SK-N-SH (cell line): ENCODE data around the gene GRIN2A. TPM values are rescaled to one million over a fixed set of nuclear protein-coding genes. Genes with fewer than 3 reads are reported as not detected.

Experiments used
- CTCF ChIA-PET: fragments of 300-600, 350-600 bp; formaldehyde crosslinking; extraction: SDS; loops from one replicate; lab custom pipeline; 2021; lab: Yijun Ruan, JAX
- POLR2A ChIA-PET: fragments of 350-600 bp; sonication (Branson Sonifier 250); formaldehyde crosslinking; extraction: SDS; loops from one replicate; lab custom pipeline; 2020; ENCODE audit warnings: antibody characterized with exemption, inconsistent platforms; lab: Yijun Ruan, JAX
- DNase-seq: peaks from one replicate; pipeline ENCODE4 v3.0.0; 2012
- H2AFZ ChIP-seq: fragments of 200-600 bp; sonication (generic); 2 replicates; pipeline ENCODE4 v1.8.1; 2016; ENCODE audit warnings: antibody characterized with exemption, mild to moderate bottlenecking, low read depth
- H3F3A ChIP-seq: fragments of 200-600 bp; sonication (generic); replicated peaks from 2 replicates; pipeline ENCODE3; 2016; ENCODE audit warnings: antibody characterized with exemption, mild to moderate bottlenecking; ENCODE audit not compliant: insufficient read depth
- H3K27ac ChIP-seq, 2 experiments: fragments of 200-500 bp in 1 of 2; fragments of 200-600 bp in 1 of 2; sonication (Bioruptor generic) in 1 of 2; sonication (generic), shearing (Covaris generic) in 1 of 2; 2 replicates each; pipeline versions ENCODE4 v1.5.1 to v1.6.1; 2014 to 2016; ENCODE audit warnings: low read depth in 2 of 2, inconsistent platforms in 1 of 2, low read length in 1 of 2, mild to moderate bottlenecking in 1 of 2, mixed read lengths in 1 of 2
- H3K27me3 ChIP-seq: fragments of 200-600 bp; sonication (generic), shearing (Covaris generic); 2 replicates; pipeline ENCODE4 v1.6.1; 2016; ENCODE audit warnings: mixed run types; ENCODE audit not compliant: insufficient read depth
- H3K36me3 ChIP-seq, 2 experiments: fragments of 200-500 bp in 1 of 2; fragments of 200-600 bp in 1 of 2; sonication (Bioruptor generic) in 1 of 2; sonication (generic) in 1 of 2; replicated peaks in 1 of 2; 2 replicates each; pipeline versions ENCODE3 to v1.5.1; 2014 to 2016; ENCODE audit warnings: low read length in 1 of 2, mild to moderate bottlenecking in 1 of 2; ENCODE audit not compliant: insufficient read depth in 2 of 2, control insufficient read depth in 1 of 2
- H3K4me1 ChIP-seq, 2 experiments: fragments of 200-500 bp in 1 of 2; fragments of 200-600 bp in 1 of 2; sonication (Bioruptor generic) in 1 of 2; sonication (generic), shearing (Covaris generic) in 1 of 2; 2 replicates each; pipeline versions ENCODE4 v1.5.1 to v1.6.1; 2014 to 2016; ENCODE audit warnings: low read depth in 1 of 2, low read length in 1 of 2, mixed run types in 1 of 2; ENCODE audit not compliant: insufficient read depth in 2 of 2, control insufficient read depth in 1 of 2
- H3K4me2 ChIP-seq: fragments of 200-600 bp; sonication (generic), shearing (Covaris generic); 2 replicates; pipeline ENCODE4 v1.6.1; 2017; ENCODE audit warnings: mixed run types
- H3K4me3 ChIP-seq, 2 experiments: fragments of 200-500 bp in 1 of 2; fragments of 200-600 bp in 1 of 2; sonication (Bioruptor generic) in 1 of 2; sonication (generic), shearing (Covaris generic) in 1 of 2; 2 replicates each; pipeline versions ENCODE4 v1.5.1 to v1.8.1; 2014 to 2016; ENCODE audit warnings: low read depth in 2 of 2, inconsistent platforms in 1 of 2, low read length in 1 of 2, mild to moderate bottlenecking in 1 of 2, mixed read lengths in 1 of 2, moderate library complexity in 1 of 2
- H3K79me2 ChIP-seq: fragments of 200-600 bp; sonication (generic); 2 replicates; pipeline ENCODE4 v1.8.1; 2017; ENCODE audit warnings: mild to moderate bottlenecking; ENCODE audit not compliant: insufficient read depth
- H3K9ac ChIP-seq: fragments of 200-600 bp; sonication (generic); 2 replicates; pipeline ENCODE4 v1.6.1; 2017; ENCODE audit warnings: mixed run types
- H3K9me2 ChIP-seq: fragments of 200-600 bp; sonication (generic); 2 replicates; pipeline ENCODE4 v1.6.1; 2017; ENCODE audit warnings: mixed run types
- H3K9me3 ChIP-seq: fragments of 200-600 bp; sonication (generic); 2 replicates; pipeline ENCODE4 v1.6.1; 2017; ENCODE audit warnings: mixed run types, mild to moderate bottlenecking, moderate library complexity
- H4K20me1 ChIP-seq: fragments of 200-600 bp; sonication (generic); 2 replicates; pipeline ENCODE4 v1.6.1; 2017; ENCODE audit warnings: mild to moderate bottlenecking, mixed run types; ENCODE audit not compliant: insufficient read depth
- CTCF ChIP-seq: fragments of 200-600 bp; sonication (generic); IDR thresholded peaks from 2 replicates; pipeline ENCODE4 v1.6.1; 2017; ENCODE audit warnings: antibody characterized with exemption, mild to moderate bottlenecking, moderate library complexity
- FOXJ3 ChIP-seq: sonication (generic); formaldehyde crosslinking; IDR thresholded peaks from 2 replicates; pipeline ENCODE4 v1.5.1; 2020; ENCODE audit warnings: mild to moderate bottlenecking, missing genetic modification reagents
- FOXM1 ChIP-seq: IDR thresholded peaks from 2 replicates; pipeline ENCODE4 v1.4.0; 2012; ENCODE audit warnings: low read depth, mild to moderate bottlenecking
- GABPA ChIP-seq: IDR thresholded peaks from 2 replicates; pipeline ENCODE4 v1.4.0; 2012; ENCODE audit warnings: low read depth, mild to moderate bottlenecking
- JUND ChIP-seq: IDR thresholded peaks from 2 replicates; pipeline ENCODE4 v1.4.0; 2012
- MEF2A ChIP-seq: IDR thresholded peaks from 2 replicates; pipeline ENCODE4 v1.4.0; 2012; ENCODE audit warnings: low read depth, borderline replicate concordance
- NFIC ChIP-seq: IDR thresholded peaks from 2 replicates; pipeline ENCODE4 v1.4.0; 2012; ENCODE audit warnings: borderline replicate concordance
- NRF1 ChIP-seq: IDR thresholded peaks from 2 replicates; pipeline ENCODE4 v1.6.1; 2012; ENCODE audit warnings: low read depth, mild to moderate bottlenecking, low read length
- POLR2AphosphoS5 ChIP-seq: IDR thresholded peaks from 2 replicates; pipeline ENCODE4 v1.6.1; 2012; ENCODE audit warnings: low read depth, low read length
- RAD21 ChIP-seq: IDR thresholded peaks from 2 replicates; pipeline ENCODE4 v1.6.1; 2012; ENCODE audit warnings: mild to moderate bottlenecking, low read length
- REST ChIP-seq: IDR thresholded peaks from 2 replicates; pipeline ENCODE4 v1.6.1; 2012; ENCODE audit warnings: mild to moderate bottlenecking, low read depth, low read length, moderate library complexity
- RFX5 ChIP-seq: IDR thresholded peaks from 2 replicates; pipeline ENCODE4 v1.6.1; 2012; ENCODE audit warnings: mild to moderate bottlenecking, improper control_type of control experiment, low read length
- SIN3A ChIP-seq: IDR thresholded peaks from 2 replicates; pipeline ENCODE4 v1.6.1; 2012; ENCODE audit warnings: low read depth, mild to moderate bottlenecking, low read length, moderate library complexity, borderline replicate concordance
- SMC3 ChIP-seq: IDR thresholded peaks from 2 replicates; pipeline ENCODE4 v1.6.1; 2012; ENCODE audit warnings: low read depth, low read length, improper control_type of control experiment
- TAF1 ChIP-seq: IDR thresholded peaks from 2 replicates; pipeline ENCODE4 v1.6.1; 2012; ENCODE audit warnings: low read depth, mild to moderate bottlenecking, low read length, moderate library complexity, borderline replicate concordance
- TCF12 ChIP-seq: IDR thresholded peaks from 2 replicates; pipeline ENCODE4 v1.4.0; 2012
- TEAD4 ChIP-seq: IDR thresholded peaks from 2 replicates; pipeline ENCODE4 v1.4.0; 2012; ENCODE audit warnings: mild to moderate bottlenecking, borderline replicate concordance; ENCODE audit not compliant: insufficient read depth
- USF1 ChIP-seq: IDR thresholded peaks from 2 replicates; pipeline ENCODE4 v1.4.0; 2012; ENCODE audit warnings: low read depth, borderline replicate concordance
- ZBTB33 ChIP-seq: IDR thresholded peaks from 2 replicates; pipeline ENCODE4 v1.4.0; 2012; ENCODE audit warnings: low read depth, borderline replicate concordance
- WGBS: methylation state at CpG from one replicate; pipeline ENCODE4 v1.1.6; 2017; ENCODE audit warnings: low lambda C conversion rate; 5-methylcytosine and 5-hydroxymethylcytosine counted together
- polyA plus RNA-seq, 3 experiments: library from polyadenylated mRNA; depleted of rRNA; stranded (reverse); fragments of >200 nt; gene quantifications; 2 replicates each; pipeline ENCODE4 v1.2.3, GENCODE V29; 2012

Gene GRIN2A
- polyA plus RNA-seq, 1 of the 3 experiments (the other 2 are of a cell fraction), result not detected

- Histone ChIP-seq H3K27me3 (no peaks in the 10 kb centered on the region), H3K4me1 (no peaks in the 10 kb centered on the region), H4K20me1 (no peaks in the 10 kb centered on the region), H3K79me2 (no peaks in the 10 kb centered on the region), H3K36me3 (no peaks in the 10 kb centered on the region), H3K27ac (no peak overlapping the region), H3K9me2 (no peaks in the 10 kb centered on the region), H3K4me2 (no peak overlapping the region)
- no peak for TF ChIP-seq FOXJ3 (CRISPR knock-in tag)
- no peak for TF ChIP-seq CTCF
- TF ChIP-seq GABPA, result no peak
- no peak for TF ChIP-seq SIN3A
- TF ChIP-seq TAF1, result no peak
- no peak for TF ChIP-seq NRF1
- TF ChIP-seq JUND, result no peak
- no peak for TF ChIP-seq POLR2AphosphoS5
- TF ChIP-seq USF1, result no peak
- TF ChIP-seq, all 33 proteins: peak for 0
- no peak overlapping the region for H2AFZ ChIP-seq
- H3K9me3 ChIP-seq, result no peaks in the 10 kb centered on the region
- H3K4me3 ChIP-seq, result no peak overlapping the region
- POLR2A ChIA-PET, result no interaction called here
- no peak for DNase-seq
- CTCF ChIA-PET, result no interaction called here
- H3F3A ChIP-seq, result no peaks in the 10 kb centered on the region
- H3K9ac ChIP-seq, result no peak overlapping the region
- WGBS, result 35% methylated on average over 4 of the region's 4 CpGs
Observed at GRCh38 chr16:10156099-10156498, 26.1 kb downstream of the GRIN2A start.

GRCh38 chr16:10154389-10154788, 27.8 kb downstream of the GRIN2A start:
- H3K27me3 ChIP-seq, result no peaks in the 10 kb centered on the region
- ChIA-PET POLR2A (no interaction called here), CTCF (interaction anchor here (1.5 kb wide), 1 partner anchor 27 kb away, joined by 3 read pairs; no protein-coding TSS in a partner anchor)
- H3K4me2 ChIP-seq, result no peak overlapping the region
- no peaks in the 10 kb centered on the region for H3F3A ChIP-seq
- H3K9me2 ChIP-seq, result no peaks in the 10 kb centered on the region
- no peak overlapping the region for H3K9ac ChIP-seq
- H3K27ac ChIP-seq, result no peak overlapping the region
- H3K4me1 ChIP-seq, result no peaks in the 10 kb centered on the region; a peak in 1 of 4 replicates
- no peaks in the 10 kb centered on the region for H3K9me3 ChIP-seq
- no peak overlapping the region for H3K4me3 ChIP-seq
- no peak for DNase-seq
- H3K79me2 ChIP-seq, result no peaks in the 10 kb centered on the region
- H4K20me1 ChIP-seq, result no peaks in the 10 kb centered on the region
- no peaks in the 10 kb centered on the region for H3K36me3 ChIP-seq
- H2AFZ ChIP-seq, result no peak overlapping the region
- 4% methylated on average over 2 of the region's 2 CpGs for WGBS
- no peak for TF ChIP-seq FOXM1
- TF ChIP-seq RAD21, result no peak
- TF ChIP-seq REST, result no peak
- TF ChIP-seq CTCF, result no peak
- TF ChIP-seq TCF12, result no peak
- TF ChIP-seq SMC3, result no peak
- no peak for TF ChIP-seq TEAD4
- no peak for TF ChIP-seq RFX5
- TF ChIP-seq POLR2AphosphoS5, result no peak
- TF ChIP-seq MEF2A, result no peak
- TF ChIP-seq ZBTB33, result no peak
- no peak for TF ChIP-seq NFIC
